ENCODE data around the gene DONSON. TPM values are rescaled to one million over a fixed set of nuclear protein-coding genes. Genes with fewer than 3 reads are reported as not detected.

The DONSON gene
- total RNA-seq, 1 experiment from 2014 or later = 35.3 TPM

- no peak overlapping the region for H2BK5ac ChIP-seq (ENCODE audit: insufficient read length, low read length)
- no peak overlapping the region for H2AK5ac ChIP-seq (ENCODE audit: insufficient read length, low read length)
- no peak overlapping the region for H3K4me2 ChIP-seq (ENCODE audit: insufficient read depth, insufficient read length, low read length)
- H4K91ac ChIP-seq (ENCODE audit: insufficient read length, low read depth, low read length) = no peak overlapping the region
- H3K9ac ChIP-seq (ENCODE audit: extremely low read depth, insufficient read length, low read length) = no peak overlapping the region
- H3K79me1 ChIP-seq (ENCODE audit: insufficient read depth, low read depth, low read length, poor library complexity, severe bottlenecking) = no peaks in the 10 kb centered on the region
- no peak overlapping the region for H3K14ac ChIP-seq (ENCODE audit: insufficient read depth, low read length)
- no peak overlapping the region for H2BK12ac ChIP-seq (ENCODE audit: insufficient read length, low read depth, low read length)
- Mint-ChIP-seq H3K4me3 (no peak overlapping the region), H3K4me1 (no peaks in the 10 kb centered on the region), H3K27ac (no peak overlapping the region), H3K9me3 (no peaks in the 10 kb centered on the region), H3K27me3 (ENCODE audit: low read depth) (no peaks in the 10 kb centered on the region), H3K36me3 (ENCODE audit: insufficient read depth in 1 of 3, low read depth in 3 of 3) (peaks cover 9 to 51% (median 39%) of the 10 kb centered on the region in 3 experiments; a peak in 6 of 7 replicates)
- H3K9me3 ChIP-seq (ENCODE audit: control insufficient read depth, low read depth, low read length) = no peaks in the 10 kb centered on the region
- H3T11ph ChIP-seq (ENCODE audit: low read length) = no peak overlapping the region
- TF ChIP-seq CTCF (conservative IDR thresholded peaks at IDR 0.05) = no peak
- no peaks in the 10 kb centered on the region for H3K23me2 ChIP-seq (ENCODE audit: insufficient read length, low read depth, low read length, poor library complexity, severe bottlenecking)
- H2BK15ac ChIP-seq (ENCODE audit: low read depth, low read length) = no peak overlapping the region
- no peak overlapping the region for H2BK120ac ChIP-seq (ENCODE audit: low read depth, low read length, poor library complexity, severe bottlenecking)
- no peaks in the 10 kb centered on the region for H4K20me1 ChIP-seq (ENCODE audit: control insufficient read depth, insufficient read depth, insufficient read length)
- no peak overlapping the region for H3K56ac ChIP-seq (ENCODE audit: insufficient read length, low read depth, low read length)
- no peak overlapping the region for H2AFZ ChIP-seq (ENCODE audit: low read length)
- no peak overlapping the region for H3K4ac ChIP-seq (ENCODE audit: low read depth, low read length)
- H3K4me1 ChIP-seq (ENCODE audit: insufficient read depth, low read length) = no peaks in the 10 kb centered on the region
- no peak overlapping the region for H3K23ac ChIP-seq (ENCODE audit: insufficient read length, low read depth, low read length)
- H3K27me3 ChIP-seq (ENCODE audit: insufficient read depth, low read length) = no peaks in the 10 kb centered on the region
- H3K27ac ChIP-seq (ENCODE audit: insufficient read length, low read depth, low read length) = no peak overlapping the region
- H4K5ac ChIP-seq (ENCODE audit: insufficient read length, low read depth, low read length) = no peak overlapping the region
- H3K79me2 ChIP-seq (ENCODE audit: insufficient read depth, low read length) = no peaks in the 10 kb centered on the region
- H4K8ac ChIP-seq (replicated peaks; ENCODE audit: insufficient read length, low read depth, low read length) = no peak overlapping the region
- H3K18ac ChIP-seq (ENCODE audit: insufficient read length, low read depth, low read length) = no peak overlapping the region
- no peak for DNase-seq
- no peak overlapping the region for H2BK20ac ChIP-seq (ENCODE audit: low read depth, low read length, poor library complexity, severe bottlenecking)
- no CpG with 5 or more reads among the region's 1 CpG for WGBS (ENCODE audit: extremely low coverage, insufficient read length, low lambda C conversion rate)
These were observed 9.6 kb upstream of the DONSON start for GRCh38 chr21:33598051-33598450.

Data from H9 (cell line).